Esophagus muscularis mucosa (tissue), 4 donors: Measurements from ENCODE around the gene MIPOL1. TPM values are rescaled to one million over a fixed set of nuclear protein-coding genes. Genes with fewer than 3 reads are reported as not detected.

ENCODE experiments used
- DNase-seq: peaks from one replicate; pipeline ENCODE4 v3.0.0-alpha.2; 2017; ENCODE audit errors: extremely low spot score
- H3K27ac ChIP-seq, 4 donors: fragments of 200-600 bp; sonication (generic); replicated peaks in 1 of 4; 1 replicate in 3 of 4; 2 replicates in 1 of 4; pipeline ENCODE4 v1.5.1; 2016 to 2019; ENCODE audit warnings: mild to moderate bottlenecking in 1 of 4
- H3K27me3 ChIP-seq, 4 donors: fragments of 200-600 bp; sonication (generic); one replicate each; pipeline versions ENCODE4 v1.5.1 to v1.6.0; 2016 to 2019
- H3K36me3 ChIP-seq, 4 donors: fragments of 200-600 bp; sonication (generic); one replicate each; pipeline ENCODE4 v1.5.1; 2016 to 2019
- H3K4me1 ChIP-seq, 4 donors: fragments of 200-600 bp; sonication (generic); one replicate each; pipeline ENCODE4 v1.5.1; 2016 to 2019
- H3K4me3 ChIP-seq, 4 donors: fragments of 200-600 bp; sonication (generic); 1 replicate in 2 of 4; 2 replicates in 2 of 4; pipeline ENCODE4 v1.5.1; 2016 to 2019; ENCODE audit warnings: mild to moderate bottlenecking in 4 of 4, moderate library complexity in 1 of 4
- H3K9me3 ChIP-seq, 4 donors: fragments of 200-600 bp; sonication (generic); 1 replicate in 3 of 4; 2 replicates in 1 of 4; pipeline ENCODE4 v1.5.1; 2016 to 2019
- EP300 ChIP-seq: sonication (generic); formaldehyde crosslinking; IDR thresholded peaks from one replicate; pipeline ENCODE4 v1.6.1; 2017; ENCODE audit warnings: antibody characterized with exemption
- POLR2A ChIP-seq: fragments of 450-650 bp; IDR thresholded peaks from one replicate; pipeline ENCODE4 v1.6.1; 2017; ENCODE audit warnings: antibody characterized with exemption, moderate library complexity, mild to moderate bottlenecking, low read depth
- POLR2AphosphoS5 ChIP-seq, 2 donors: sonication (generic); formaldehyde crosslinking; IDR thresholded peaks; one replicate each; pipeline ENCODE4 v1.6.1; 2017; ENCODE audit warnings: antibody characterized with exemption in 2 of 2
- WGBS: methylation state at CpG from one replicate; pipeline ENCODE4 v1.1.5; 2018; 5-methylcytosine and 5-hydroxymethylcytosine counted together
- intact Hi-C: fragments of 100-400 bp; cut with DNase I; formaldehyde crosslinking; loops from one replicate; pipeline ENCODE4 v1.15.1; 2023
- total RNA-seq, 4 donors: library from RNA; depleted of rRNA; stranded (reverse); fragments of >200 nt; gene quantifications; one replicate each; pipeline versions ENCODE4 v1.1.0 to v1.2.1, GENCODE V29; 2016
- TF ChIP-seq, protein P1 (sequence below), 3 experiments: fragments of 200-600 bp in 2 of 3; fragments of 450-650 bp in 1 of 3; sonication (generic) in 2 of 3; IDR thresholded peaks; one replicate each; pipeline ENCODE4 v1.5.1; 2017 to 2019; ENCODE audit warnings: antibody characterized with exemption in 3 of 3, mild to moderate bottlenecking in 2 of 3, moderate library complexity in 1 of 3

The MIPOL1 gene
- total RNA-seq, 4 donors from 2014 or later, result 6.5 to 21.2 (median 10.4) TPM

DNA sequence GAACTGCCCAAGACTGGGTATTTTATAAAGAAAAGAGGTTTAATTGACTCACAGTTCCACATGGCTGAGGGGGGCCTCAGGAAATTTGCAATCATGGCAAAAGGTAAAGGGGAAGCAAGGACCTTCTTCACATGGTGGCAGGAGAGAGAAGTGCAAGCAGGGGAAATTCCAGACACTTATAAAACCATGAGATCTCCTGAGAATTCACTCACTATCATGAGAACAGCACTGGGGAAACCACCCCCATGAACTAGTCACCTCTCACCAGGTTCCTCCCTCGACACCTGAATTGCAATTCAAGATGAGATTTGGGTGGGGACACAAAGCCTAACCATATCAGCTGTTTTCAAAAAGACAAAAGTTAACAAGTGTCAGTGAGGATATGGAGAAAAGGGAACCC, 284.7 kb downstream of the MIPOL1 start:
- H3K36me3 ChIP-seq, result peaks cover 0 to 4% (median 0%) of the 10 kb centered on the region in 4 donors
- H3K9me3 ChIP-seq, result peaks cover 0 to 3% (median 0%) of the 10 kb centered on the region in 4 donors
- no peak overlapping the region for H3K4me3 ChIP-seq
- H3K27me3 ChIP-seq, result no peaks in the 10 kb centered on the region
- H3K4me1 ChIP-seq, result no peaks in the 10 kb centered on the region
- no peak overlapping the region for H3K27ac ChIP-seq
- intact Hi-C loops, result no loop called here
- TF ChIP-seq EP300 (no peak), POLR2A (no peak), POLR2AphosphoS5 (IDR thresholded peaks at IDR 0.05) (no peak)
- TF ChIP-seq, protein P1, sequence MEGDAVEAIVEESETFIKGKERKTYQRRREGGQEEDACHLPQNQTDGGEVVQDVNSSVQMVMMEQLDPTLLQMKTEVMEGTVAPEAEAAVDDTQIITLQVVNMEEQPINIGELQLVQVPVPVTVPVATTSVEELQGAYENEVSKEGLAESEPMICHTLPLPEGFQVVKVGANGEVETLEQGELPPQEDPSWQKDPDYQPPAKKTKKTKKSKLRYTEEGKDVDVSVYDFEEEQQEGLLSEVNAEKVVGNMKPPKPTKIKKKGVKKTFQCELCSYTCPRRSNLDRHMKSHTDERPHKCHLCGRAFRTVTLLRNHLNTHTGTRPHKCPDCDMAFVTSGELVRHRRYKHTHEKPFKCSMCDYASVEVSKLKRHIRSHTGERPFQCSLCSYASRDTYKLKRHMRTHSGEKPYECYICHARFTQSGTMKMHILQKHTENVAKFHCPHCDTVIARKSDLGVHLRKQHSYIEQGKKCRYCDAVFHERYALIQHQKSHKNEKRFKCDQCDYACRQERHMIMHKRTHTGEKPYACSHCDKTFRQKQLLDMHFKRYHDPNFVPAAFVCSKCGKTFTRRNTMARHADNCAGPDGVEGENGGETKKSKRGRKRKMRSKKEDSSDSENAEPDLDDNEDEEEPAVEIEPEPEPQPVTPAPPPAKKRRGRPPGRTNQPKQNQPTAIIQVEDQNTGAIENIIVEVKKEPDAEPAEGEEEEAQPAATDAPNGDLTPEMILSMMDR (IDR thresholded peaks at IDR 0.05), result no peak
- whole genome bisulfite sequencing, result 80% methylated on average over 1 of the region's 1 CpG
- DNase-seq, result no peak

DNA sequence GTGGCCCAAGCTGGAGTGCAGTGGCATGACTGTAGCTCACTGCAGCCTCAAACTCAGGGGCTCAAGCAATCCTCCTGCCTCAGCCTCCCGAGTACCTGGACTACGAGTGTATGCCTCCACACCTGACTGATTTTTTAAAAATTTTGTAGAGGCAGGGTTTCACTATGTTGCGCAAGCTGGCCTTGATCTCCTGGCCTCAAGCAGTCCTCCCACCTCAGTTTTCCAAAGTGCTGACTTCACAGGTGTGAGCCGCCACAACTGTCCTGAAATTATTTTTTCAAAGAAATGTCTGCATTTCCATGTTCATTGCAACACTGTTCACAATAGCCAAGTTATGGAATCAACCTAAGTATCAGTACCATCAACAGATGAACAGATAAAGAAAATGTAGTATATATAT, 285.9 kb downstream of the MIPOL1 start:
- H3K4me1 ChIP-seq, result no peaks in the 10 kb centered on the region
- no peak for DNase-seq
- H3K36me3 ChIP-seq, result no peaks in the 10 kb centered on the region
- no peak overlapping the region for H3K4me3 ChIP-seq
- 87% methylated on average over 4 of the region's 4 CpGs for WGBS
- TF ChIP-seq POLR2A, result no peak
- no peak for TF ChIP-seq EP300
- TF ChIP-seq POLR2AphosphoS5 (IDR thresholded peaks at IDR 0.05), result no peak
- TF ChIP-seq, protein P1 (IDR thresholded peaks at IDR 0.05), result no peak
- H3K27me3 ChIP-seq, result no peaks in the 10 kb centered on the region
- peaks cover 0 to 3% (median 0%) of the 10 kb centered on the region in 4 donors for H3K9me3 ChIP-seq
- intact Hi-C loops, result no loop called here
- no peak overlapping the region for H3K27ac ChIP-seq

DNA sequence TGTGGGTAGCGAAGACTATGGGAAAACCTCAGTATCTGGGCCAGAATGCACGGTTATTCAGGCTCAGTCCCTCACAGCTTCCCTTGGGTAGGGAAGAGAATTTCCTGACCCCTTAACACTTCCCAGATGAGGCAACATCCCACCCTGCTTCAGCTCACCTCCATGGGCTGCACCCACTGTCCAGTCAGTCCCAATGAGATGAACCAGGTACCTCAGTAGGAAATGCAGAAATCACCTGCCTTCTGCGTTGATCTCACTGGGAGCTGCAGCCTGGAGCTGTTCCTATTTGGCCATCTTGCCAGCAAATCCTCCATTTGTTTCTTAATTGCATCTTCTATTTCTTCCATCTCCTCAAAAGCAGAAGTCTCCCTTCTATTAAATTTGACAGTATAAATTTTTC, 292.9 kb downstream of the MIPOL1 start:
- H3K27ac ChIP-seq, result no peak overlapping the region
- DNase-seq, result no peak
- H3K36me3 ChIP-seq, result no peaks in the 10 kb centered on the region
- H3K9me3 ChIP-seq, result peaks cover 0 to 3% (median 0%) of the 10 kb centered on the region in 4 donors
- no peaks in the 10 kb centered on the region for H3K27me3 ChIP-seq
- 93% methylated on average over 2 of the region's 3 CpGs for WGBS
- intact Hi-C loops, result no loop called here
- TF ChIP-seq POLR2AphosphoS5 (IDR thresholded peaks at IDR 0.05), result no peak
- TF ChIP-seq POLR2A, result no peak
- TF ChIP-seq, protein P1 (IDR thresholded peaks at IDR 0.05), result no peak
- TF ChIP-seq EP300, result no peak
- H3K4me1 ChIP-seq, result no peaks in the 10 kb centered on the region
- H3K4me3 ChIP-seq, result no peak overlapping the region

DNA sequence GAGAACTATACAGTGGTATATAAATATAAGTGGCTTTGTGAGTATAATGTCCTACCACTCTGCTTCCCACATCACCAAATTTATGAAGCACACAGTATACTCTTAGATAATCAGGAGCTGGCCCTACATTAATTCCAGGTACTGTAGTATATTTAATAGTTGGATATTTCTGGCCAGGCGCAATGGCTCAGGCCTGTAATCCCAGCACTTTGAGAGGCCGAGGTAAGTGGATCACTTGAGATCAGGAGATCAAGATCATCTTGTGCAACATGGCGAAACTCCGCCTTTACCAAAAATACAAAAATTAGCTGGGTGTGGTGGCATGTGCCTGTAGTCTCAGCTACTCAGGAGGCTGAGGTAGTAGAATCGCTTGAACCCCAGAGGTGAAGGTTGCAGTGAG, 293.3 kb downstream of the MIPOL1 start:
- no peak overlapping the region for H3K4me3 ChIP-seq
- H3K27me3 ChIP-seq, result no peaks in the 10 kb centered on the region
- no peaks in the 10 kb centered on the region for H3K4me1 ChIP-seq
- DNase-seq, result no peak
- 90% methylated on average over 5 of the region's 5 CpGs for WGBS
- intact Hi-C loops, result no loop called here
- TF ChIP-seq, protein P1 (IDR thresholded peaks at IDR 0.05), result no peak
- TF ChIP-seq POLR2A (no peak), POLR2AphosphoS5 (IDR thresholded peaks at IDR 0.05) (no peak), EP300 (no peak)
- H3K9me3 ChIP-seq, result peaks cover 0 to 3% (median 0%) of the 10 kb centered on the region in 4 donors
- H3K36me3 ChIP-seq, result no peaks in the 10 kb centered on the region
- no peak overlapping the region for H3K27ac ChIP-seq

DNA sequence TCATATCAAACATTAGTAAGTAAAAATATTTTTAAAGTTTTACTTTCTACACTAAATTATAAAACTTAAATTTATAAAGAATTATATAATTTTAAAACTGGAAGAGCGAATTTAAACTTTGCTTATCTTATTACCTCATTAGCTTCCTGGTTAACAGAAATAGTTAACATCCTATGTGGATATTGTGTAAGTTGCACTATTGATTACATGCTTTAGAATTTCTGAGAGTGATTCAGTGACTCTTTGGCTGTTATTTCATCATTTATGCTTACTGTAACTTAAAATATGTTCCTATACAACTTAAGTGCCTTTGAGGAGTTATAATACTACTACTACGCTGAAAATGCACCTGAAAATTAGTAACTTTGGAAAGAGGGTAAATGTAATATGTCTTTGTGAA, 295.9 kb downstream of the MIPOL1 start:
- Histone ChIP-seq H3K27ac (no peak overlapping the region), H3K36me3 (no peaks in the 10 kb centered on the region), H3K4me3 (no peak overlapping the region), H3K9me3 (no peaks in the 10 kb centered on the region), H3K4me1 (no peaks in the 10 kb centered on the region), H3K27me3 (no peaks in the 10 kb centered on the region)
- TF ChIP-seq, protein P1 (IDR thresholded peaks at IDR 0.05), result no peak
- TF ChIP-seq POLR2A, result no peak
- no peak for DNase-seq
- intact Hi-C loops, result no loop called here
- WGBS, result 94% methylated on average over 2 of the region's 2 CpGs
